ENCODE data around the gene ZNF385C.

Gene ZNF385C

DNA sequence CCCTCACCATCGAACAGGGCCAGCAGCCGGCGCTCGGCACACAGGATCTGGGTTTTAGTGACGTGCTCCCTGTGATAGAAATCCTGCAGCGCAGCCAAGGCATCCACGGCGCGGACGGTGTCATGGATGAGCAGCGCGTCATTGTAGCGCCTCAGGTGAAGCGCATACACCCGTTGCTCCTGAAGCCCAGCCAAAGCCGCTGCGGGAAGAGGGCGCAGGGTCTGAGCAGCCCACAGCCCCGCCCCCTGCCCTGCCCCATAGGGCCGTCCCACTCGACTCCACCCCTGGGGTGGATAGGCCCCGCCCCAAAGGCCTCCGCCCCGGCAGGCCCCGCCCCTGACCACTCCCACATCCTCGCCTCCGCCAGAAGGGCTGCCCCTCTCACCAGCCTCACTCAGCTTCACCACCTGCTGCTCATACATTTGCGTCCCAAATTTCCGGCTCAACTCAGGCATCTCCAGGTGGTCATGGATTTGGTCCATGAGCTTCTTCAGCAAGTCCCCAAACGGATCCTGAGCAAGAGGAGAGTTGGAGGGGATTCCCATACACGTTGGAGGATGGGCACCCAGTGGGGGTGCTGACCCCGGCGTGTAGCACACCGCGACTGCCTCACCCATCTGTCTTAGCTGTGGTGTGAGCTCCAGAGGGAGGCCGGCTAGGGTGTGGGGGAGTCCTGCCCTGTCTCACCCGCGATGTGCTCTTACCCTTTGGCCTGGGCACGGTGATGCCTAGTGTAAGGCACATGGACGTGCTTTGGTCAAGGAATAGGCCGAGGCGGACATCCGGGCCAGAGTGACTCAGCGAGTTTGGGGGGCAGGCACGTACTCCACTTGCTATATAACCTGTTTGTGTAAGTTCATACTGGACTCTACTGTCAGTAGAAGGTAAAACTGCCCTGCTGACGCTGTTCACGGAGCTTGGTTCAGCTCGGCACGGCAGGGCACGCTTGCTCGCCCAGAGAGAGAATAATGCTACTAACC, 9.6 kb upstream of the ZNF385C start:
- peak; percentile 60 for DNase-seq (ENCODE audit: low spot score)

DNA sequence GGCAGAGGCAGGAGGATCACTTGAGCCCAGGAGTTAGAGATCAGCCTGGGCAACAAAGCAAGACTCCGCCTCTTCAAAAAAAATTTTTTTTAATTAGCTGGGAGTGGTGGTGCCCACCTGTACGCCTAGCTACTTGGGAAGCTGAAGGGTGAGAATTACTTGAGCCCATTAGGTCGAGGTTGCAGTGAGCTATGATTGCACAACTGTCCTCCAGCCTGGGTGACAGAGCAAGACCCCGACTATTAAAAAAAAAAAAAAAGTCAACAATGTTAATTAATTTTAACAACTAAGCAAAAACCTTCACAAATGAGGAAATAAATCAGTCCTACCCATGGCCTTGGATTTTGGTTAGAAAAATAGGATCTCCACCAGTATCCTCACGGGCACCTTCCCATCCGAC, 8.9 kb upstream of the ZNF385C start:
- no peak for DNase-seq (ENCODE audit: low spot score)

DNA sequence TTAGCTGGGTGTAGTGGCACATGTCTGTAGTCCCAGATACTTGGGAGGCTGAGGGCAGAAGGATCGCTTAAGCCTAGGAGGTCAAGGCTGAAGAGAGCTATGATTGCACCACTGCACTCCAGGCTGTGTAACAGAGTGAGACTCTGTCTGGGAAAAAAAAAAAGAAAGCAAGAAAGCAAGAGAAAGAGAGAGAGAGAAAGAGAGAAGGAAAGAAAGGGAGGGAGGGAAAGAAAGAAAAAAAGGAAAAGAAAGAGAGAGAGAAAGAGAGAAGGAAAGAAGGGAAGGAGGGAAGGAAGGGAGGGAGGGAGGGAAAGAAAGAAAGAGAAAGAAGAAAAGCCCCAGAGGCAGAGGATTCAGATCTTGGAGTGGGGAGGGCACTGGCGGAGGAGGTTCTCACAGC, 7.7 kb upstream of the ZNF385C start:
- DNase-seq (ENCODE audit: low spot score): no peak

DNA sequence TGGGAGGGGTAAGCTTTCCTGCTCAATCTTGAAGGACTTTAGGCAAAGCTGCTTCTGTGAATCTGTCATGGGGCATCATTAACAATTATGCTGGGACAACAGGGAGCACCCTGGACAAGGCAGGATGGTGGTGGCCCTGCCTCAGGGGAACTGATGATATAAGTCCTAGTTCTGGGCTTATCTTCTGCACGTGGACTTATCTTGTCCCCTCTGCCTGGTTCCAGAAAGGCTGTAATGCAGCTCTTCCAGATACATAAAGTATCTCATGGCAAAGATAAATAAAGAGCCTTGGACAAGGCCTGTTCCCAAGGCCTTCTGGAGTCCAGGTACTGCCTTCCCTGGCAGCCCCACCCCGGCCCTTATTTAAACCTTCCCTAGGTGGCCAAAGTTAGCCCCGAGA, 6.0 kb upstream of the ZNF385C start:
- DNase-seq (ENCODE audit: low spot score): no peak

DNA sequence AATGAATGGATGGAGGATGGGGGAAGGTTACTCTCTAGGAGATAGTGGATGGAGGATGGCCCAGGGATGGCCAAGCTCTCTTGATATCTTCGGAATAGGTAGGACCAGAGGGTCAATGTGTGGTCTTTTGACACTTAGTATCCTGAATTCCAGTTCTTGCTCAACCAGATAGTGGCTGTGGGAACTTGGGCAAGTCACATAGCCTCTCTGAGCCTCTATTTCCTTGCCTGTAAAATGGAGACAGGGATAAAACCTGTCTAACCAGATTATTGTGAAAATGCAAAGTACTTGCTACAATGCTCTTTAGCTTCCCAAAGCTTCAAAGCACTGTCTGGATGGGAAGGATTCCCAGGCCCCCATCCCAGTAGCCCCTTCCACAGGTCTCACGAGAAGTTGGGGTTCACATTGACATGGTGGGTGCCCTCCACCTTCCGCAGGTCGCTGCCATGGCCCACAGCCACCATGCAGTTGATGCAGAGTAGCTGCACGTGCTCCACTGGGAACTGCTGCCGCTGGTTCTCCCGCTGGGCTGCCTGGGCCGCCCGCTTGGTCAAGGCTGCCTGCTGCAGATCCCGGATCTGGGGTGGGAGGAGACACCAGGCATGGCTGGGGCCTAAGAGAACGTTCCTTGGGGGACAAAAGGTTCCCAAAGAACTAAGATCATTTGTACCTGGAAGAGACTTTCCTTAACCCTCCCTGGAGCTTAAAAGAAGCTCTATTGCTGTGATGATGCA, 5.1 kb upstream of the ZNF385C start:
- DNase-seq (ENCODE audit: low spot score): no peak

DNA sequence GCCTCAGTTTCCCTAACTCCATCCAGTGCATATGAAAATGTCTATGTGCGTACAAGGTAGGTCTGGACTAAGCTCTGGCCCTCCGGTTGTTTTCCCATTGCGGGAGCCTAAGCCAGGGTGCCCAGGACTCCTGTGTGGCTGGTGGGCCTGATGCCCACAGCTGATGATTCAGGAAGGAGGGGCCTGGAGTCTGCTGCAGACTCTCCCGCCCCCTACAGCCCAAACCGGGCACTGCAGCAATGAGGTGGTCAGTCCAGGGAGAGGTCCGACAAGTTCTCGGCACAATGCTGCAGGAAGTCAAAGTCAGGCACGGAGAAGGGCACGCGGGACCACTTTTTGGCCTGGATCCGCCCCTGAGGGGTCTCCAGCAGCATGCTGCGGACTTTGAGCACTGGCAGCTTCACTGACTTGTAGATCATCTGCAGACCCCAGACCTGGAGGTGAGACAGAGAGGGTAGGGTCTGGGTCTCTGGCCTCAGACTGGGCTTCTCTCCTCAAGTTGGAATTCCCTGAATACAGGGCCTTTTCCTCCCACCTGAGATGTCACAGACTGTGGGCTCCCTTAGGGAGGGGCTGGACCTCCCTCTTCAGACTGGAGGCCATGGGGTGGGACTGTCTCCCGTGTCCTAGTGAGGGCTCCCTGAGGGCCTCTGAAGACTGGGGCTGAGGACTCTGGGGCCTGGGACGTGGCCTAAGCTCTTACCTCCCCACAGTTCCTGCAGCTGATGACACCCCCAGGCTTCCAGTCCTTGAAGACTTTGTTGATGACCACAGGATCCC, 3.4 kb upstream of the ZNF385C start:
- DNase-seq (ENCODE audit: low spot score): peak; percentile 81

DNA sequence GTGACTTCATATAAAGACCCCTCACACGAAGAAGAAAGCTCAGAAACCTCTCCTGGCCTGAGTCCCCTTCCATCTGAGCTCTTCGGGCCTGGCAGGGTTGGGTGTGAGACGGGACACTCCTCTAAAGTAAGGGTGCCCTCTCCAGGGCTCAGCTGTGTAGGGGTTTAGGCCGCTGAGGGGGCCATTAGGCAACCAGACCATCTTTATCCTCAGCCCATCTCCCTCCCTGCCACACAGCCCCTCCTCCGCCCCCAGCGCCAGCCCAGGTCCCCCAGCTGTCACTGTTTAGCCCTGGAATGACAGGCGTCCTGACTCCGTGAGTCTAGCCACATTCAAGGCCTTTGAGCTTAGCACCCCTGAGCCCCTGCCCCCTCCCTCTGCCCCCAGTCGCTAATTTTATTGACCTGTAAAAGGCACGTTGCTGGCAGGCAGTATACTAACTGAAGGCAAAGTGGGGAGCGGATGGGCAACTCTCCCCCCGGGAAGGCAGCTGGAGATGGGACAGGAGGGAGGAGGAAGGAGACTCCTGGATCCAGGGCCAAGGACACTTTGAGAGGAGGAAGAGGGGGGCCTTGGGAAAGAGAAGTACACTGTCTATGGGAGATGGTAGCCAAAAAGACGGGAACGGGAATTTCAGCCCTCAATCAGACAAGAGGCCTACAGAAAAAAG, 592 bp upstream of the ZNF385C start:
- DNase-seq (ENCODE audit: low spot score): no peak

DNA sequence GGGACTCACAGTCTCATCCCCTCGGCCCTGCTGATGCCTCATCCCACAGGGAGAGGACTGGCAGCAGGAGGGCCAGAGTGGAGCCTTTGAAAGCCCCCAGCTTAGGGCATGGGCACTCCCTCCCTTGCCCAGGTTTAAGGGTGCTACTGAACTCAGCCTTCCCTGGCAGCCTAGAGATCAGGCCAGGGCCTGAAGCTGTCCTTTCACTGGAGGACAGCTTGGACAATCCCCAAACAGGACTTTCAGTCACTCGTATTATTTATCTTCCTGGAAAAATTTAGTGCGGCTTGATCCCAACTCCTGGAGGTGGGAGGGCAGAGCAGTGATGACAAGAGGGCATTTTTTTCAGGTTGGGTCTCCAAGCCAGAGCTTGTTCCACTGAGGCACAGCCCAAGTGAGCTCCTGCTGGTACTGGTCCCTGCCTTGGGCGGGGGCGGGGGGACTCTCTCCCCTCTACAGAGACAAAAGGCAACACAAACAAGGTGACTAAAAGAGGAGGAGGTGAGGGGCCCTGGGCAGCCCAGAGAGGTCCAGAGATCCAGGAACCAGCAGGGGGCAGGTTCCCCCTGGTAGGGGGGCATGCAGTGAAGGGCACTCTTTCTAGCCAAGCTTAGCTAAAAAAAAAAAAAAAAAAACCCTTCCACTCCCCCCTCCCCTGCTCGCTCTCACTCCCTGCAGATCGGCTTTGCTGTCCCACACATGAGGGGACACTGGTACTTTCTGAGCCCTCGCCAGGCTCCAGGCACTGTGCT, 1.7 kb downstream of the ZNF385C start:
- no peak for DNase-seq (ENCODE audit: low spot score)

DNA sequence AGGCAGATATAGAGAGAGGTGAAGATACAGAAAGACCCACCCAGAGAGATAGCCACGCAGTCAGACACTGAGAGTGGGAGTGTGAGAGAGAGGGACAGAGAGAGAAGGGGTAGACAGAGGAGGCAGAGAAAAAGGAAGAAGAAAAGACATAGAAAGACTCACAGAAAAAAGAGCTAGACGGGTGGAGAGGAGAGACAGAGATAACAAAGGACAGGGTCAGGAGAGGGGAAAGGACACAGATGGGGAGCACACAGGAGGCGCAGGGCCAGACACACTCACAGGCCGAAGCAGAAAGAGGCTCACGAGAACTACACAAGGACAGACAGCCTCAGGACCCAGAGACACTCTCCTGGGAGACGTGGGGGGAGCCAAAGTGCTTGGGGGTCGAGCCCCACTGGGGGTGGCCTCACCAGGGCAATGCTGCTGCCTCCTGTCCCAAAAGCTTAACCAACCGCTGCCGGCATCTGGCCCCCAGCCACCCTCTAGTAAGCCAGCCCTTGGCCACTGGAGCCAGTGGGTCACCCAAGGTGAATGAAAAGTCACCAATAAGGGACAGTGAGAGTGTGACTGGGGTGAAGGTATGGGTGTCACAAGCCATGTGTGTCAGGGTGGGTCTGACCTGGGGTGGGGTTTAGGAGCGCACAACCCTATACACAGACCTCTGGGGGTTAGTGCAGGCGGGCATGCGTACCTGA, 3.8 kb downstream of the ZNF385C start:
- no peak for DNase-seq (ENCODE audit: low spot score)

DNA sequence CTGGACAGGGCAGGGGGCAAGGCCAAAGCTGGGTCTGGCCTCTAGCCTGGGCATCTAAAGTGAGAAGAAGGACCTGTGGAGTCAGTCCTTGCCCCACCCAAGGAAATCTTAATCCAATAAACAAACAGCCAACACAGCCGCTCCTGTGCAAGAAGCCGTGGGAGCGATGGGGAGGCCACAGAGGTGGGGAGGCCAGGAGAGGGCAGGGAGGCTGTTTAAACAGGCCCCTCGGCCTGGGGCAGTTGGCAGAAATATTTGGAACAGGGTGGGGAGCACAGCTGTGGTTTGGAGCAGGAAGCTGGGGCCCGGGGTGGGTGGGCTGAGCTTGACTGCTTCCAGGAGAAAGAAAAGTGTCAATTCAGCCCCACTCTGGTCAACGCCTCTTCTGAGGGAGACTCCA, 5.3 kb downstream of the ZNF385C start:
- no peak for DNase-seq (ENCODE audit: low spot score)

DNA sequence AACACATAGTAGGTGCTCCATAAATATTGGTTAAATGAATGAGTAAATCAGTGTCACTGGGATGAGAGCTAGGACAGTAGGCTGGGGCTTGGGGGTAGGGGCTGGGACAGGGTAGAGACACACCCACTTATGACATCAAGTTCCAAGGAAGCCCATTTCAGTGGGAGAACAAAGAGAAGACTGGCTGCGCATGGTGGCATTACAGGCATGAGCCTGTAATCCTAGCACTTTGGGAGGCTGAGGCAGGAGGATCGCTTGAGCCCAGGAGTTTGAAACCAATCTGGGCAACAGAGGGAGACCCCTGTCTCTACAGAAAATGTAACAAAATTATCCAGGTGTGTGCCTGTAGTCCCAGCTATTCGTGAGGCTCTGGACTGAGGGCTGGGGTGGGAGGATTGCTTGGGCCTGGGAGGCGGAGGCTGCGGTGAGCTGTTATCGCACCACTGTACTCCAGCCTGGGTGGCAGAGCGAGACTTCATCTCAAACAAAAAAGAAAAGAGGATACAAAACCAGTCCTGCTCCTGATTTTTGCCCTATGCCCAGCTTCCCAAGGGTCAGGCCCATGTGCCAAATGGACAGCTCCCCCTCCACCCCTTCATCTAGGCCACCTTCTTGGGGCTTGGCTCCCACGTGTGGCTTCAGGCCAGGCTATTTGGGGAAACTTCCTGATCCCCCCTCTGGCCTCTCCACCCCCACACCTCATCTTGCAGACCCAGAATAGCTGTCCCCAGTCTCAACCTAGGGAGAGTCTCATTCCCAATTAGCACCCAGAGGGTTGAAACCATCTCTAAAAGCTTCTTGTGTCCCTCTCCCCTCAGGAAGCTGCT, 7.1 kb downstream of the ZNF385C start:
- DNase-seq (ENCODE audit: low spot score): no peak

DNA sequence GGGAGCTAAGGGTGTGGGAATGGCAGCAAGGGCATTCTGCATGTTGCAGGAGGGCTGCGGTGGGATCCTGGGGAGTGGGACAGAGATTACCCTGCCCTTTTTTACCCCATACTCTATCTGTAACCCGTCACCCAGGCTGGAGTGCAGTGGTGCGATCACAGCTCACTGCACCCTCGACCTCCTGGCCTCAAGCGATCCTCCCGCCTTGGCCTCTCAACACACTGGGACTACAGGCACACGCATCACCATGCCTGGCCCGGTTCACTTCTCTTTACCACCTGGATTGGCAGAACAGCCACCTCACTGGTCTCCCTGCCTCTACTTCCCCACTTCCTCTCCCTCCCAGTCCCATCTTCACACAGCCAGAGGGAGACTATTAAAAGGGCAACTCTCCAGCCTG, 9.5 kb downstream of the ZNF385C start:
- DNase-seq (ENCODE audit: low spot score): no peak

DNA sequence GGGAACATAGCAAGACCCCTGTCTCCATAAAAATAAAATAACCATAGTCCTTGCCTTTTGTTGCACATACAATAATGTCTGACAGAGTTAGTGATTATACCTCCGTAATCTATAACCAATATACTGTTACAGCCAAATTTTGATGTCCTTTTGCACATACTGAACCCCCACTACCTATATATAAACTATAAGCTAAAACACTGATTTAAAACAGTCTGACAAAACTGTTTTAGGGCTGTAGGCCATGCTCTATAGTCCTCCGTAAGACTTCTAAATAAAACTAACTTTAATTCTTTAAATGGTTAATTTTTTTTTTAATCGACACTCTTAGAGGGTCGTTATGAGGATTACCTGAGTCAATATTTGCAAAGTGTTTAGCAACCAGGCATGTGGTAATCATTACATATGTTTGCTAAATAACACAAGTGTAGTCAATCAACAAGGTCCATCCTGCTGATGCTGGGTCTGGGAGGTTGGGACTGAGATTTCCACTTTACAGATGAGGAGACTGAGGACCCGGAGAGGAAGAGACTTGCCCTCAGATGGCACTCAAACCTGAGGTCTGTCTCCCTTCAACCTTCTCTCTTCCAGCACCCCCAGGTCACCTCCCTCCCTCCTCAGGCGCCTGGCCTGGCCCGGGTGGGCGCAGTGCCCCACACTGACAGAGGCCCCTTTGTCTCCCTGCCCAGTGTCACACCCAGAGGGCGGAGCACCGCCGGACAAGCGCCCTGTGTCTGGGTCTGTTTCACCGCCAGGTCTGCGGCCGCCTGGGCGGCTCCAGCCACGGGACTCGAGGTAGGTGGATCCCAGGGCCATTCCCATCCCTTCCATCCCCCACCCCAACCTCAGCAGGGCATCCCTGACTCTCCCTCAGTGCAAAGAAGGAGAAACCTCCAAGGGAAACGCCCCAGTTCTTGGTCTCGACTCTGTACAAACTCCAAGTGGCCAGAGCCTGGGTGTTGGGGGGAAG, 10.3 kb downstream of the ZNF385C start:
- DNase-seq (ENCODE audit: low spot score): no peak

DNA sequence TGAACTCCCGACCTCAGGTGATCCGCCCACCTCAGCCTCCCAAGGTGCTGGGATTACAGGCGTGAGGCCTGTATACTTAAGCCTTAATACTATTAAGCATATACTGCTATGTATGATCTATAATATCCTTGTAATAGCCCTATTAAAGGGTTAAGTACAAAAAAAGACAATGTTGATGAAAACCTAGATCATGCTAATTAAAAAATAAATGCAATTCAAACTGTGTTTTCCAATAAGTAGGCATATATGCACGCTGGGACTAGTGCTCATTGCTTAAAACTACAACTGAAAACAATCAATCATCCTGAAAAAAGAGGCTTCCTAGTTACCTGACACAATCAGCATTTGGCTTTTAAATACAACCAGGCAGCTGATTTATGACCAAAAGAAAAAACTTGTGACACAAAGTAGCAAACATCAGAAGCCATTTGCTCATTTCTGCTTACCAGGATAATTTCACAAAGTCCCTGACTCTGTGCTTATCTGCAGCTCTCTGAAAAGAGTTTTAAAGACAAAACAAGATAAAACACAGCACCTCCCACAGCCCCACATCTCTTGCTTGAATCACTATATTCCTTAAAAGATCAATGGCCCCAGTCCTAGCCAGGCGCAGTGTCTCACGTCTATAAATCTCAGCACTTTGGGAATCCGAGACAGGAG, 11.1 kb downstream of the ZNF385C start:
- no peak for DNase-seq (ENCODE audit: low spot score)

DNA sequence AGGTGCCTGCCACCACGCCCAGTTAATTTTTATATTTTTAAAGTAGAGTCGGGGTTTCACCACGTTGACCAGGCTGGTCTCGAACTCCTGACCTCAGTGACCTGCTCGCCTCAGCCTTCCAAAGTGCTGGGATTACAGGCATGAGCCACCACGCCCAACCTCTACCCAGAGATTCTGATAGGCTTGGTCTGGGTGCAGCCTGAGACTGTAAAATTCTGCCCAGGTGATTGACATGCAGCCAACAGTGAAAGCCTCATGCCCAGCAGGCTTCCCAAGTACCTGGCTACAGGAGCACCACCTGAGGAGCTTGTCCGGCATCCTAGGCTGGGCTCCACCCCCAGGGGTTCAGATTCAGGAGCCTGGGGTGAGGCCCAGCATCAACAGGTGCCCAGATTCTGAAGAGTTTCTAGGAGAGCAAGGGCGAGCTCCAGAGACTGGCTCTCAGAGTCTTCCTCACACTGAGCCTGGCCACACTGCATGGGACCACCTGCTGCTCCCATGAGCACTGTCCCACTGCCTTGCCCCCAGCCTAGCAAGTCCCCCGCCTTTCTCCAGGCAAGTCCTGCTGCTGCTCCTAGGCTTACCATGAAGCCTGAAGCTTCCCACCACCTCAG, 16.6 kb downstream of the ZNF385C start:
- no peak for DNase-seq (ENCODE audit: low spot score)

DNA sequence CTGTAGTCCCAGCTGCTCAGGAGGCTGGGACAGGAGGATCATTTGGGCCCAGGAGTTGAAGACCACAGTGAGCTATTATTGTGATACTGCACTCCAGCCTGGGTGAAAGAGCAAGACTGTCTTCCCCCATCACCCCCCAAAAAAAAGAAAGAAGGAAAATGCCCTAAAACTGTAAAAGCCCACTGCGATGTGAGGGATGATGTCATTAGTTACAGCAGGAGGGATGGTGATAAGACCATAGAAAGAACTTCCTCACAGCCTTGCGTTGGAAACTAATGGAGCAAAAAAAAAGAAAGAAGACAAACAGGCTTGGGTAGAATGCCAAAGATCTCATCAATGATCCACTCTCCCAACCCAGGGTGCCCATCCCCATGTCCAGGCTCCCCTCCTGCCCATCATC, 18.7 kb downstream of the ZNF385C start:
- DNase-seq (ENCODE audit: low spot score): no peak

DNA sequence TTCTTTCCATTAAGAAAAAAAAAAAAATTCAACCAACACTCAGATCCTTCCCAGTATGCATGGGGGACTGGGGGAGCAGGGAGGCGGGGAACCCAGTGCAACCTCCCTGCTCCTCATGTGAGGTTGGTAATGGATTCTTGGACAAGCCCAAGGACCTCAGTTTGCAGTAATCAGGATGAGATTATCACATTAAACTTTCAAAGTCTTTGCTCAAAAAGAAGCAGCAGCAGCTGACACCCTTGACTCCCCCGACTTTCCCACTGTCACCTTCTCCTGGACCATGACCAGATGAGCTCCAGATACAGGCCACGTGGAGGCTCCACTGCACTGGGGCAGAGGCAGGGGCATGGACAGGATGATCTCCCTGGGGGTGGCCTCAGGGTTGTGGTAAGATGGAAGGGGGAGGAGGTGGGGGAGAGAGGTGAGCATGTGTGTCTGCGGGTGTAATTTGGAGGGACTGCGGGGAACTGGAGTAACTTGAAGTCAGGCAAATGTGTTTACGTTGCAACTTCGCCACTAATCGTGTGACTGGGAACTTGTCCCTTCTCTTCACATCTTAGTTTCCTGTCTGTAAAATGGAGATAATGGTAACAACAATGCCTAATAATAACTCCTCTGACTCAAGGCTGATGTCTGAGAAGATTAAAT, 19.8 kb downstream of the ZNF385C start:
- DNase-seq (ENCODE audit: low spot score): no peak

Measured in hepatic stellate cell (primary cell).